Left lung (tissue), 10 donors: ENCODE results near the gene ITGA1. TPM values are rescaled to one million over a fixed set of nuclear protein-coding genes. Genes with fewer than 3 reads are reported as not detected.

Source experiments
- ATAC-seq: fragments of 200-7000 bp; cut with Tn5 transposase; one replicate; pipeline ENCODE4 v1.9.1; 2020; ENCODE audit warnings: moderate library complexity
- DNase-seq, 4 donors: peaks; one replicate each; pipeline ENCODE4 v3.0.0-alpha.2; 2013 to 2020
- H3K27ac ChIP-seq, 2 donors: fragments of 200-600 bp; sonication (generic) in 1 of 2; one replicate each; pipeline versions ENCODE4 v1.5.0 to v1.8.0; 2020 to 2021
- H3K27me3 ChIP-seq, 2 donors: fragments of 200-600 bp; sonication (generic) in 1 of 2; one replicate each; pipeline versions ENCODE4 v1.5.0 to v1.8.0; 2020 to 2021
- H3K36me3 ChIP-seq, 2 donors: fragments of 200-600 bp; sonication (generic) in 1 of 2; one replicate each; pipeline versions ENCODE4 v1.5.0 to v1.8.0; 2020 to 2021
- H3K4me1 ChIP-seq, 2 donors: fragments of 200-600 bp; one replicate each; pipeline ENCODE4 v1.8.0; 2021
- H3K4me3 ChIP-seq, 2 donors: fragments of 200-600 bp; sonication (generic) in 1 of 2; one replicate each; pipeline versions ENCODE4 v1.5.0 to v1.8.0; 2020 to 2021; ENCODE audit warnings: mild to moderate bottlenecking in 1 of 2
- H3K9me3 ChIP-seq, 2 donors: fragments of 200-600 bp; sonication (generic) in 1 of 2; one replicate each; pipeline versions ENCODE4 v1.5.0 to v1.8.0; 2020 to 2021
- CTCF ChIP-seq, 2 donors: fragments of 200-600 bp; sonication (generic) in 1 of 2; IDR thresholded peaks; one replicate each; pipeline versions ENCODE4 v1.5.0 to v1.8.0; 2021; ENCODE audit warnings: antibody characterized with exemption in 2 of 2
- intact Hi-C, 2 donors: fragments of 100-400 bp; cut with DNase I; formaldehyde crosslinking; loops; one replicate each; pipeline versions ENCODE4 v1.11.2 to v1.14.2; 2022
- polyA plus RNA-seq, 6 donors: library from polyadenylated mRNA; unstranded; fragments of 120-200 nt; gene quantifications; one replicate each; pipeline ENCODE4 v1.2.1, GENCODE V29; 2013; ENCODE audit not compliant: insufficient read length in 6 of 6
- total RNA-seq, 2 donors: library from RNA; stranded (reverse); fragmentation: NEBNext Ultra II Directional; extraction: Animal tissue kit (Norgen Biotek cat#: 25700); gene quantifications; one replicate each; pipeline ENCODE4 v1.2.1, GENCODE V29; 2021
- donor health status: DM: no; HTN: yes; CAD: no.
- donor health status: DM: no; HTN: no; CAD: no.

ITGA1 gene
- total and polyA plus RNA-seq, 8 donors: 67.8 to 127 (median 88.2) TPM

GRCh38 chr5:52829664-52830063 lies 41.9 kb downstream of the ITGA1 start:
- H3K27me3 ChIP-seq: no peaks in the 10 kb centered on the region
- DNase-seq: no peak
- H3K36me3 ChIP-seq: no peaks in the 10 kb centered on the region
- no peaks in the 10 kb centered on the region for H3K4me1 ChIP-seq
- no peak overlapping the region for H3K27ac ChIP-seq
- H3K9me3 ChIP-seq: peaks cover 0 to 5% of the 10 kb centered on the region in 2 donors
- intact Hi-C loops: no loop called here
- no peak overlapping the region for H3K4me3 ChIP-seq
- no peak for ATAC-seq
- TF ChIP-seq CTCF (IDR thresholded peaks at IDR 0.05): no peak

GRCh38 chr5:52830650-52831049 lies 42.9 kb downstream of the ITGA1 start:
- Histone ChIP-seq H3K4me1 (no peaks in the 10 kb centered on the region), H3K27ac (no peak overlapping the region), H3K27me3 (no peaks in the 10 kb centered on the region), H3K9me3 (peaks cover 0 to 5% of the 10 kb centered on the region in 2 donors), H3K4me3 (no peak overlapping the region), H3K36me3 (no peaks in the 10 kb centered on the region)
- no peak for DNase-seq
- intact Hi-C loops: no loop called here
- no peak for TF ChIP-seq CTCF (IDR thresholded peaks at IDR 0.05)
- no peak for ATAC-seq

GRCh38 chr5:52831786-52832511 lies 44.2 kb downstream of the ITGA1 start:
- no peak overlapping the region for H3K27ac ChIP-seq
- no peak overlapping the region for H3K4me3 ChIP-seq
- ATAC-seq (no peak), DNase-seq (no peak)
- no peaks in the 10 kb centered on the region for H3K36me3 ChIP-seq
- H3K9me3 ChIP-seq: peaks cover 0 to 5% of the 10 kb centered on the region in 2 donors
- intact Hi-C loops: no loop called here
- no peaks in the 10 kb centered on the region for H3K27me3 ChIP-seq
- no peak for TF ChIP-seq CTCF (IDR thresholded peaks at IDR 0.05)
- no peaks in the 10 kb centered on the region for H3K4me1 ChIP-seq

GRCh38 chr5:52834320-52834719 lies 46.6 kb downstream of the ITGA1 start:
- no peak overlapping the region for H3K4me3 ChIP-seq
- DNase-seq (no peak), ATAC-seq (no peak)
- H3K4me1 ChIP-seq: no peaks in the 10 kb centered on the region
- no peak for TF ChIP-seq CTCF (IDR thresholded peaks at IDR 0.05)
- intact Hi-C loops: no loop called here
- H3K9me3 ChIP-seq: no peaks in the 10 kb centered on the region
- no peaks in the 10 kb centered on the region for H3K36me3 ChIP-seq
- H3K27ac ChIP-seq: no peak overlapping the region
- no peaks in the 10 kb centered on the region for H3K27me3 ChIP-seq

GRCh38 chr5:52837068-52837467 lies 49.4 kb downstream of the ITGA1 start:
- peaks cover 0 to 5% of the 10 kb centered on the region in 2 donors for H3K4me1 ChIP-seq
- H3K4me3 ChIP-seq: no peak overlapping the region
- H3K9me3 ChIP-seq: no peaks in the 10 kb centered on the region
- TF ChIP-seq CTCF (IDR thresholded peaks at IDR 0.05): no peak
- intact Hi-C loops: no loop called here
- no peak for DNase-seq
- peak overlapping the region; percentile 29 to 80 for H3K27ac ChIP-seq
- ATAC-seq: no peak
- H3K36me3 ChIP-seq: no peaks in the 10 kb centered on the region
- no peaks in the 10 kb centered on the region for H3K27me3 ChIP-seq
